SK-N-SH (cell line): ENCODE results near the gene ZNF385C.

Source experiments
- EP300 ChIP-seq, 2 experiments: IDR thresholded peaks; 2 replicates each; pipeline versions ENCODE4 v1.4.0 to v1.6.1; 2012; ENCODE audit warnings: borderline replicate concordance in 1 of 2, low read depth in 1 of 2, low read length in 1 of 2
- EZH2phosphoT487 ChIP-seq: fragments of 200-600 bp; sonication (generic); IDR thresholded peaks from 2 replicates; pipeline ENCODE4 v1.6.1; 2017; ENCODE audit warnings: low read depth, mixed run types, mild to moderate bottlenecking, antibody characterized with exemption, moderate library complexity, borderline replicate concordance
- MAX ChIP-seq: IDR thresholded peaks from 2 replicates; pipeline ENCODE4 v1.4.0; 2012; ENCODE audit warnings: low read depth
- RFX5 ChIP-seq: IDR thresholded peaks from 2 replicates; pipeline ENCODE4 v1.6.1; 2012; ENCODE audit warnings: mild to moderate bottlenecking, improper control_type of control experiment, low read length
- SIN3A ChIP-seq: IDR thresholded peaks from 2 replicates; pipeline ENCODE4 v1.6.1; 2012; ENCODE audit warnings: low read depth, mild to moderate bottlenecking, low read length, moderate library complexity, borderline replicate concordance
- TEAD4 ChIP-seq: IDR thresholded peaks from 2 replicates; pipeline ENCODE4 v1.4.0; 2012; ENCODE audit warnings: mild to moderate bottlenecking, borderline replicate concordance; ENCODE audit not compliant: insufficient read depth
- TF ChIP-seq, protein P1 (sequence below): fragments of 200-600 bp; sonication (generic); IDR thresholded peaks from 2 replicates; pipeline ENCODE4 v1.6.1; 2017; ENCODE audit warnings: antibody characterized with exemption, mild to moderate bottlenecking, moderate library complexity
- TF ChIP-seq, protein P2 (sequence below): IDR thresholded peaks from 2 replicates; pipeline ENCODE4; 2012

DNA sequence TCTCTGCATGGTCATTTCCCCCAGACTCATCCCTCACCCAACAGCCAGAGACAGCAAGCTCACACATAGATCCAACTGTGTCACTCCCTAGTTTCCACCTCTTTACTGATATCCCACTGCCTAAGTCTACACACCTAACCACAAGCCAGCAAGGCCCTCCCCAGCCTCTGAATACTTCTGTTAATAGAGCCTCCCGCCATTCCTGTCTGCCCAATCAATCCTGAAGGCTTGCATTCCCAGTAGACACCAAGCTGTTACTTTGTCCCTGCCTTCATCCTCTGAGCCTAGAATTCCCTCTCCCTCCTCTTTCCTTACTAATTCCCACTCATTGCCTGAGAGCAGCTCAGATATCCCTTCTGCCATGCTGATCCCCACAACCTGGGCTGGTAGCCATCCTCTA is 52.6 kb downstream of the ZNF385C start:
- TF ChIP-seq EZH2phosphoT487 (no peak), SIN3A (no peak), MAX (no peak), EP300 (IDR thresholded peaks at IDR 0.05; ENCODE audit: borderline replicate concordance in 1 of 2, low read depth in 1 of 2, low read length in 1 of 2) (no peak), TEAD4 (no peak), RFX5 (no peak)
- TF ChIP-seq, protein P1, sequence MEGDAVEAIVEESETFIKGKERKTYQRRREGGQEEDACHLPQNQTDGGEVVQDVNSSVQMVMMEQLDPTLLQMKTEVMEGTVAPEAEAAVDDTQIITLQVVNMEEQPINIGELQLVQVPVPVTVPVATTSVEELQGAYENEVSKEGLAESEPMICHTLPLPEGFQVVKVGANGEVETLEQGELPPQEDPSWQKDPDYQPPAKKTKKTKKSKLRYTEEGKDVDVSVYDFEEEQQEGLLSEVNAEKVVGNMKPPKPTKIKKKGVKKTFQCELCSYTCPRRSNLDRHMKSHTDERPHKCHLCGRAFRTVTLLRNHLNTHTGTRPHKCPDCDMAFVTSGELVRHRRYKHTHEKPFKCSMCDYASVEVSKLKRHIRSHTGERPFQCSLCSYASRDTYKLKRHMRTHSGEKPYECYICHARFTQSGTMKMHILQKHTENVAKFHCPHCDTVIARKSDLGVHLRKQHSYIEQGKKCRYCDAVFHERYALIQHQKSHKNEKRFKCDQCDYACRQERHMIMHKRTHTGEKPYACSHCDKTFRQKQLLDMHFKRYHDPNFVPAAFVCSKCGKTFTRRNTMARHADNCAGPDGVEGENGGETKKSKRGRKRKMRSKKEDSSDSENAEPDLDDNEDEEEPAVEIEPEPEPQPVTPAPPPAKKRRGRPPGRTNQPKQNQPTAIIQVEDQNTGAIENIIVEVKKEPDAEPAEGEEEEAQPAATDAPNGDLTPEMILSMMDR = no peak
- TF ChIP-seq, protein P2, sequence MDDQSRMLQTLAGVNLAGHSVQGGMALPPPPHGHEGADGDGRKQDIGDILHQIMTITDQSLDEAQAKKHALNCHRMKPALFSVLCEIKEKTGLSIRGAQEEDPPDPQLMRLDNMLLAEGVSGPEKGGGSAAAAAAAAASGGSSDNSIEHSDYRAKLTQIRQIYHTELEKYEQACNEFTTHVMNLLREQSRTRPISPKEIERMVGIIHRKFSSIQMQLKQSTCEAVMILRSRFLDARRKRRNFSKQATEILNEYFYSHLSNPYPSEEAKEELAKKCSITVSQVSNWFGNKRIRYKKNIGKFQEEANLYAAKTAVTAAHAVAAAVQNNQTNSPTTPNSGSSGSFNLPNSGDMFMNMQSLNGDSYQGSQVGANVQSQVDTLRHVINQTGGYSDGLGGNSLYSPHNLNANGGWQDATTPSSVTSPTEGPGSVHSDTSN = no peak
